Inflammatory macrophage treated with lipopolysaccharide for 4 hours (primary cell): ENCODE data around the gene TUBB4B.

Source experiments
- DNase-seq: peaks from one replicate; pipeline ENCODE4 v3.0.0-alpha.2; 2020

The TUBB4B gene

DNA sequence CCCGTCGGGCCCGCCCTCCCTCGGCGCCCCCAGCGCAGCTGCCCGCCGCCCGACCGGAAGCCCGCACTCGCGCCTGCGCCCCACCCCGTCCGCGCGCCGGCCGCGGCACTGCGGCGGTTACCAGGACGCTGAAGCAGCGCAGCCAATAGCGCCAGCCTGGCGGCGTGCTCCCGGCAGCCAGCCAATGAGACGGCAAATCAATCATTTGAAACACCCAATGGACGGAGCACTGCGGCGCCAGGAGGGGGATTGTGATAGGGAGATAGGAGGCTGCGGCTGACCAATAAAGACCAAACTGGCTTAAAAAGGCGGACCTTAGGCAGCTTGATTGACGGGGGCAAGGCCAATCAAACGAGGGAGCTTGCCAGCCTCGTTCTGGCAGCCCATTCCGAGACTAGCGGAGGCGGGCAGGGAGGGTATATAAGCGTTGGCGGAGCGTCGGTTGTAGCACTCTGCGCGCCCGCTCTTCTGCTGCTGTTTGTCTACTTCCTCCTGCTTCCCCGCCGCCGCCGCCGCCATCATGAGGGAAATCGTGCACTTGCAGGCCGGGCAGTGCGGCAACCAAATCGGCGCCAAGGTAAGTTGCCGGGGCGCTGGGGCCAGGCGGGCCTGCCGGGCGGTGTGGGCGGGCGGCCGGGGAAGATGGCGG is at the start of gene TUBB4B:
Gene TUBB4B (plus strand): TSS at position 447 of the 649 bp plus-strand sequence. CDS start 74 bp downstream, at position 521.
- DNase-seq = peak; percentile 100

GRCh38 chr9:137191691-137192447 is 49.2 kb upstream of the TUBB4B start:
- no peak for DNase-seq

DNA sequence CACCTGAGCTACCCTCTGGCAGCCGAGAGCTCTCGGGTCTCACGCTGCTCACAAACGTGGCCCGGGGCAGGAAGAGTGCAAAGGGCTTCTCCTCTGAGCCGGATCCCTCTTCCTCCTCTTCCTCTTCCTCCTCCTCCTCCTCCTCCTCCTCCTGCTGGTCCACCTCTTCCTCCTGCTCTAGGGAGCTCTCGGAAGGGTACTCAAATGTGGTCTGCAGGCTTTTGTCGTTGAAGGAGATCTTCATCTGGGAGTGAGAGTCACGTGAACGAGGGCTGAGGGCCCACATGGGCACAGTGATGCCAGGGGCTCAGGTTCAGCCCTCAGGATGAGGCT is 48.7 kb upstream of the TUBB4B start:
- DNase-seq = no peak

GRCh38 chr9:137192859-137193258 is 48.2 kb upstream of the TUBB4B start:
- no peak for DNase-seq

DNA sequence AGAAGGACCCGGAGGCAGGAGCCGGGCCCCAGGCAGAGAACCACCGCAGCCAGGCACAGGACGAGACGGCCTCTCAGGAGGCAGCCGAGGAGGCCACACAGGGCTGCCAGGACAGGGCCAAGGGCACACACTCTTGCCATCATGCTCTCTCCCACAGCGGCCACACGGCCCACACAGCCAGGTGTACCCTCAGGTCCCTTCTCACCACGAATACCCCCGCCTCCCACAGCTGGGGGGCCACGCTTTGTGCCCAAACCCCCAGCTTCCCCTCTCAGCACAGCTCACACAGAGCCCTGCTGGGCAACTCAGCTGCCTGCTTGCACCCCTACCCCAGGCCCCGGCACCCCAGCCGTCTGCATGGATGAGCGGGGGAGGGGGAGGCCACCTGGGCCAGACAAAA is 47.3 kb upstream of the TUBB4B start:
- DNase-seq = no peak

GRCh38 chr9:137194388-137194787 is 46.7 kb upstream of the TUBB4B start:
- DNase-seq = no peak

DNA sequence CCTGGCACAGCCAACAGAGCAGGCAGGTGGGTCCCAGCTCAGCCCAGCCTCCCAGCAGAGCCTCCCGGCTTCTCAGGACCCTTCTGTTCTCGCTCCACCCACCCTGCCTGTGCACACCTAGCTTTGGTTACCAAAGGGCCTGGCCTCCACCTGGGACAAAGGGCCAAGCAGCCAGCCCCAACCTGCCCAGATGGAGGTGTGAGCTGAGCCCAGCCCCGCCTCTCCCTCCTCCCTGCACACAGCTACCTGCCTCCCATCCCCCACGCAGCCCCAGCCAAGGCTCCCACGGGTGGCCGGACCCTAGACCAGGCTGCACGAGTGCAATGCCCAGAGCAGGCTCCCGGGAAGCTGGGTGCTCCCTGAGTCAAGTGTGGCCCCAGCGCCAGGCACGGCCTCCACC is 46.2 kb upstream of the TUBB4B start:
- DNase-seq = no peak

DNA sequence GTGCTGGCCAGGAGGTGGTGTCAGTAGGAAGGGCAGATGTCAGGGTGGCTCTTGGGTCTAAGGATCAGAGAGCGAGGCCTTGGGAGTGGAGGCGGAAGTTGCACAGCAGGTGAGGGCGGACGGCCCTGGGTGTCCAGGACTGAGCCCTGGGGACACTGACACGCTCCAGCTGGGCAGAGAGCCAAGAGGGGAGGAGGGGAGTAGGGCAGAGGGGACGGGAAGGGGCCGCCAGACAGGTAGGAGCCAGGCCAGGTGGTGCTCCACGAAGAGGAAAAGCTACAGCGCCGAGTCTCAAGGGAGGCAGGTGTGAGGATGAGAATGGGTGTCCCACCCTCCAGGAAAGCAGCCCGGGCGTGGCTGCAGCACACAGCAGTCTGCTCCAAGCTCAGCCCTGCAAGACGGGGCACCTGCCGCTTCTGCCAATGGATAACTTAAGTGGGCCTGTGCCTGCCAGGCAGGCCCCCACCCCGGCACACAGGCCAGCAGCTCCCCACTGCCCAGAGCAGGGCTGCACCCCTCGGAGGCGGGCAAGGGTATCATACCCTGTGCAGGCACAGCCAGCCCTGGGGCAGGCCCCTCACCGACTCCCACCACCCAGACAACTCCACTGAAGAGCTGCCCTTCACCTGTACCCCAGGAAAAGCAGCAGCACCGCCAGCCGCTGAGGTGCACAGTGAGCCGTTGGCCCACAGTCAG is 45.4 kb upstream of the TUBB4B start:
- DNase-seq = no peak

DNA sequence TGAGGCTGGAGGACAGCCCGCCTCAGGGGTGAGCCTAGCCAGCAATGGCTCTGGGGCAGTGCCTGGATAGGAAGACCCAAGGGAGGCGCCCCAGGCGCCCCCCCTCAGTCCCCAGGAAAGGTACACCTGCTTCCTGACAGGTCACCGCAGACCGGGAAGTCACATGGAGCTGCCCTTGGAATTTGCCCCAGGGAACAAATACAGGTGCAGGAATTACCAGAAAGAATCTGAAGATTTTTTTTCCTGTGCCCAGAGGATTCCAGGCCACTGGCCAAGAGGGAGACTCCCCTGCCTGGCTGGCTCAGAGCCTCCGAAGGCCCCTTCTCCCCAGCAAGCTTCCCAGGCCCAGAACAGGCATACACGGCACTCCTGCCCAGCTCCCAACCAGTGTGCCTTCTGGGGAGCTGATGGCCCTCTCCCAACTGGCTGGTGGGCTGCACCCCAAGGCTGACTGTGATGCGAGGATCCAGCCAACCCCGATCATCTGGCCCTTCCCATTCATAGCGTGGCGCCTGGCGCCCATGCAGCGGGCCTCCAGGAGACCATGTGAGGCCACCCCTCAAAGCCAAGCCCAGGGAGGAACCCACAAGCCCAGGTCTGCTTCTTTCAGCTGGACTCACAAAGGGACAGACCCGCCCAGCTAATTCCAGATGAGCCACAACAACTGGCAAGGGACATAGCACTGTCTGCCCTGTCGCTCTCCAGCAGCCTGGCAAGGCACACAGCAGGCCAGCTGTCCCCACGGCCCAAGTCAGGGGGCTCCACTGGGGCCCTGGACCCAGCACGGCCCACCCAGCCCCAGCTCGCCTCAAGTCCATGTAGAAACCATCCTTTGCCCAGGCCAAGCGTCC is 42.8 kb upstream of the TUBB4B start:
- DNase-seq = no peak

- DNase-seq = no peak
Measured at GRCh38 chr9:137198902-137199283, 42.2 kb upstream of the TUBB4B start.

GRCh38 chr9:137199411-137200121 is 41.5 kb upstream of the TUBB4B start:
- no peak for DNase-seq

DNA sequence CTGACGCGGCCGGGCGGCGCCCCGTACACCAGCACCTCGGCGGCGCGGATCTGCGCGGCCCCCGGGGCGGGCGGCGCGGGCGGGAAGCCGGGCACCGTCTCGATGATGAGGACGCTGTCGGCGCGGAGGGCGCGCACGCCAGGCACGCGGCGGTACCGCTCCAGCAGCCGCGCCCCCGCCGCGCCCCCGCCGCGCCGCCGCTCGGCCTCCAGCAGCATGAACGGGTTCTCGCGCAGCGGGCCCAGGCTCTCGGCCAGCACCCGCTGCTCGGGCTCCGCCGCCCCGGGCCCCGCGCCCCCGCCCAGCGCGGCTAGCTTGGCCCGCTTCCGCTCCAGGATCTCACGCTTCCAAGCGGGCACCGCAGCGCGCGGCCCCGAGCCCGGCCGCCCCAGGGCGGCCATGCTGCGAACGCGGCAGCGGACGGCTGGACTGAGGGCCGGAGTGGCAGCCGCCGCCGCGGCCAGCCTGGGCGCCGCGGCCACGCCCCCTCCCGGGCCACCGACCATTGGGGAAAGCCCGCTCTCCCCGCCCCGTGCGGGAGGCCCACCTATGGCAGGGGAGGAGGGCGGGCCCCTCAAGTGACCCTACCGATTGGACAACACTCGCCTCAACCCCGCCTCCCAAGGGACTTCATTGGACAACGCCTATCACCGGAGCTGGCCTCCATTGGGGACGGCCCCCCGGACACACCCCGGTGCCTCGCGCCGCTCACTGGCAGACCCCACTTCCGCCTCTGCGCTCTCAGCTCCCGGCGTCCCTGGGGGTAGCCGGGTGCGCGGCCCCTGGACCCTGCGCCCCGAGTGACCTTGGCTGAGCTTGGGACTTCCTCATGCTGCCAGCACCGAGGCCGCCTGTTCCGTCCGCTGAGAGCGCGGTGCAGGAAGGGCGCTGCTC is 40.5 kb upstream of the TUBB4B start, which contains the start of gene TPRN:
Gene TPRN (minus strand): TSS at position 431 of the 894 bp plus-strand sequence. CDS start 30 bp downstream, at position 401.
- DNase-seq = peak; percentile 100

GRCh38 chr9:137201205-137201868 is 39.8 kb upstream of the TUBB4B start:
- no peak for DNase-seq

- DNase-seq = no peak
Measured at GRCh38 chr9:137202966-137203365, 38.1 kb upstream of the TUBB4B start.

- no peak for DNase-seq
Measured at GRCh38 chr9:137204731-137205125, 36.4 kb upstream of the TUBB4B start.

- peak; percentile 87 for DNase-seq
Measured at GRCh38 chr9:137205126-137206069, 35.7 kb upstream of the TUBB4B start, which contains the start of the genes NDOR1 and TMEM203. NDOR1 (plus strand) TSS chr9:137205700; CDS start chr9:137205778, 78 bp downstream. TMEM203 (minus strand) TSS chr9:137205648; CDS start chr9:137205414, 234 bp downstream.

GRCh38 chr9:137206602-137207001 is 34.5 kb upstream of the TUBB4B start:
- no peak for DNase-seq

DNA sequence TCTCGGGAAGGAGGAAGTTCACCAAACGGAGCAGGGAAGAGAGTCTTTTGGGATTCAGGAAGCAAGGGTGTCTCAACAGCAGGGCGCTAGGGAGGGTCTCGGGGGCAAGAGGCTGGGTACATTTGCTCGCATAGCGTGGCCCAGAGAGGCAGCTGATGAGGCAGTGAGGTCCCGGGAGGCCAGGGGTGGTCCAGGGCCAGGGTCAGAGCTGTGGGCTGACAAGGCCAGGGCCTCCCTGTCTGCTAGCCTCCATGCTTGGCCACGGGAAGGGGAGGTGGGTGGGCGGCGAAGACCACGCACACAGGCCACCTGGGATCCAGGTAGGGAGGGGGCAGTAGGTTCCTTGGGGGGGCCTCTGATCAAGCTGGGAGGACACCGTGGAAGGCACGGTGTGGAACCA is 29.6 kb upstream of the TUBB4B start:
- DNase-seq = no peak

DNA sequence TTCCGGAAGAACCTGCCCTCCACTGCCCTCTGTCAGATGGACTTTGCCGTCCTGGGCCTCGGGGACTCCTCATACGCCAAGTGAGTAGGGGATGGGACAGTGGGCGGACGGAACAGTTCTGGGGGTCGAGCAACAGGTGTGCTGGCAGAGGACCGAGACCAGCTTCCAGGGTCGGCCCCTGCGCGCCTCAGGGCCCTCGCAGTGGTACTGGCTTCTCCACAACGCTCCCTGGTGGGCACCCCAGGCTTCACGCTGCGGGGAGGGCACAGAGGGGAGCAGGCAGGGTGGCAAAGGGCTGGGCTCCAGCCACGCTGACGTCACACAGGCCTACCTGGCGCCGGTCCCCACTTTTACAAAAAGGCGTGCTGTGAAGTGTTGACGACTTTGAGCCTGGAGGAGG is 28.6 kb upstream of the TUBB4B start:
- no peak for DNase-seq
